HEK293 (cell line): ENCODE measurements around the gene COPS4.

Experiments used
- CTCF ChIA-PET: fragments of 350-600 bp; formaldehyde crosslinking; extraction: SDS; loops from one replicate; lab custom pipeline; 2021; ENCODE audit warnings: antibody characterized with exemption; lab: Yijun Ruan, JAX
- POLR2A ChIA-PET: fragments of 300-600 bp; formaldehyde crosslinking; extraction: SDS; loops from one replicate; lab custom pipeline; 2020; ENCODE audit warnings: antibody characterized with exemption, inconsistent platforms; lab: Yijun Ruan, JAX
- H3K27ac ChIP-seq: fragments of 200-500 bp; sonication (Bioruptor generic); 2 replicates; pipeline ENCODE4 v1.5.1; 2014; ENCODE audit warnings: low read depth, low read length, control low read depth, inconsistent platforms; ENCODE audit errors: extremely low read depth
- H3K36me3 ChIP-seq, 2 experiments: fragments of 200-500 bp in 1 of 2; sonication (Bioruptor generic) in 1 of 2; 1 replicate in 1 of 2; 2 replicates in 1 of 2; pipeline ENCODE4 v1.5.1; 2014 to 2017; ENCODE audit warnings: inconsistent platforms in 2 of 2, low read length in 2 of 2; ENCODE audit not compliant: control insufficient read depth in 2 of 2, insufficient read depth in 1 of 2
- H3K4me1 ChIP-seq: fragments of 200-500 bp; sonication (Bioruptor generic); 2 replicates; pipeline ENCODE4 v1.5.1; 2014; ENCODE audit warnings: mild to moderate bottlenecking, low read length, inconsistent platforms; ENCODE audit not compliant: control insufficient read depth, insufficient read depth
- H3K4me3 ChIP-seq: 2 replicates; pipeline ENCODE4 v1.5.1; 2011; ENCODE audit warnings: low read depth, mild to moderate bottlenecking, control low read depth, low read length, moderate library complexity
- H3K9me3 ChIP-seq: fragments of 200-500 bp; sonication (Bioruptor generic); 2 replicates; pipeline ENCODE4 v1.5.1; 2014; ENCODE audit warnings: low read depth, low read length, inconsistent platforms; ENCODE audit not compliant: control insufficient read depth, insufficient read depth
- BCL11B ChIP-seq: fragments of 450-650 bp; formaldehyde crosslinking; IDR thresholded peaks from 2 replicates; pipeline ENCODE4 v1.5.1; 2016; ENCODE audit warnings: low read depth, missing biosample characterization, missing genetic modification characterization
- GFI1B ChIP-seq: fragments of 450-650 bp; formaldehyde crosslinking; IDR thresholded peaks from 2 replicates; pipeline ENCODE4 v1.5.1; 2016; ENCODE audit warnings: missing biosample characterization, missing genetic modification characterization
- HOXC10 ChIP-seq: sonication (generic); formaldehyde crosslinking; IDR thresholded peaks from 2 replicates; pipeline ENCODE4 v1.8.1; 2023; ENCODE audit warnings: mild to moderate bottlenecking, missing genetic modification reagents
- MZF1 ChIP-seq: fragments of 450-650 bp; formaldehyde crosslinking; IDR thresholded peaks from 2 replicates; pipeline ENCODE4 v1.5.1; 2017; ENCODE audit warnings: missing biosample characterization, missing genetic modification characterization, borderline replicate concordance
- PBX3 ChIP-seq: sonication (generic); formaldehyde crosslinking; IDR thresholded peaks from 2 replicates; pipeline ENCODE4 v1.8.1; 2022; ENCODE audit warnings: mild to moderate bottlenecking, moderate library complexity, missing genetic modification reagents
- PRDM6 ChIP-seq: fragments of 450-650 bp; formaldehyde crosslinking; IDR thresholded peaks from 2 replicates; pipeline ENCODE4 v1.5.1; 2017; ENCODE audit warnings: missing biosample characterization, missing genetic modification characterization
- SETDB1 ChIP-seq: IDR thresholded peaks from one replicate; pipeline ENCODE4 v1.6.1; 2017; ENCODE audit warnings: mild to moderate bottlenecking, low read length, moderate library complexity, mixed read lengths; ENCODE audit not compliant: insufficient read length
- SP3 ChIP-seq: fragments of 450-650 bp; formaldehyde crosslinking; IDR thresholded peaks from 2 replicates; pipeline ENCODE4 v1.5.1; 2016; ENCODE audit warnings: missing biosample characterization, missing genetic modification characterization
- ZBTB17 ChIP-seq: fragments of 450-650 bp; formaldehyde crosslinking; IDR thresholded peaks from 2 replicates; pipeline ENCODE4 v1.5.1; 2016; ENCODE audit warnings: missing biosample characterization, missing genetic modification characterization
- ZBTB20 ChIP-seq: fragments of 450-650 bp; formaldehyde crosslinking; IDR thresholded peaks from 2 replicates; pipeline ENCODE4 v1.5.1; 2016; ENCODE audit warnings: missing biosample characterization, missing genetic modification characterization
- ZFP3 ChIP-seq: fragments of 450-650 bp; formaldehyde crosslinking; IDR thresholded peaks from 2 replicates; pipeline ENCODE4 v1.5.1; 2016; ENCODE audit warnings: low read depth, missing biosample characterization, missing genetic modification characterization
- ZNF114 ChIP-seq: fragments of 450-650 bp; formaldehyde crosslinking; IDR thresholded peaks from 2 replicates; pipeline ENCODE4 v1.5.0; 2017; ENCODE audit warnings: missing biosample characterization, missing genetic modification characterization
- ZNF18 ChIP-seq: fragments of 450-650 bp; formaldehyde crosslinking; IDR thresholded peaks from 2 replicates; pipeline ENCODE4 v1.5.1; 2016; ENCODE audit warnings: missing biosample characterization, missing genetic modification characterization
- ZNF19 ChIP-seq: fragments of 450-650 bp; formaldehyde crosslinking; IDR thresholded peaks from 2 replicates; pipeline ENCODE4; 2016; ENCODE audit warnings: missing biosample characterization, missing genetic modification characterization, low read depth
- ZNF202 ChIP-seq: fragments of 450-650 bp; formaldehyde crosslinking; IDR thresholded peaks from 2 replicates; pipeline ENCODE4 v1.5.1; 2016; ENCODE audit warnings: missing biosample characterization, missing genetic modification characterization, borderline replicate concordance
- ZNF23 ChIP-seq: fragments of 450-650 bp; formaldehyde crosslinking; IDR thresholded peaks from 2 replicates; pipeline ENCODE4 v1.5.1; 2016; ENCODE audit warnings: missing biosample characterization, missing genetic modification characterization, borderline replicate concordance
- ZNF335 ChIP-seq: fragments of 450-650 bp; formaldehyde crosslinking; conservative IDR thresholded peaks from 2 replicates; pipeline ENCODE4 v1.5.1; 2016; ENCODE audit warnings: missing biosample characterization, missing genetic modification characterization
- ZNF404 ChIP-seq: fragments of 450-650 bp; formaldehyde crosslinking; IDR thresholded peaks from 2 replicates; pipeline ENCODE4 v1.5.1; 2017; ENCODE audit warnings: missing biosample characterization, missing genetic modification characterization
- ZNF510 ChIP-seq: fragments of 450-650 bp; formaldehyde crosslinking; IDR thresholded peaks from 2 replicates; pipeline ENCODE4 v1.5.1; 2018; ENCODE audit warnings: mild to moderate bottlenecking, missing genetic modification characterization, missing biosample characterization; ENCODE audit not compliant: insufficient replicate concordance
- ZNF530 ChIP-seq: fragments of 450-650 bp; formaldehyde crosslinking; IDR thresholded peaks from 2 replicates; pipeline ENCODE4 v1.5.1; 2016; ENCODE audit warnings: low read depth, missing biosample characterization, missing genetic modification characterization
- ZNF555 ChIP-seq: fragments of 450-650 bp; formaldehyde crosslinking; conservative IDR thresholded peaks from 2 replicates; pipeline ENCODE4 v1.5.1; 2017; ENCODE audit warnings: missing biosample characterization, mild to moderate bottlenecking, missing genetic modification characterization, inconsistent platforms
- ZNF623 ChIP-seq: fragments of 450-650 bp; formaldehyde crosslinking; IDR thresholded peaks from 2 replicates; pipeline ENCODE4 v1.5.1; 2016; ENCODE audit warnings: missing biosample characterization, missing genetic modification characterization
- ZNF654 ChIP-seq: fragments of 450-650 bp; formaldehyde crosslinking; IDR thresholded peaks from 2 replicates; pipeline ENCODE4 v1.5.1; 2016; ENCODE audit warnings: low read depth, missing biosample characterization, missing genetic modification characterization
- ZNF658 ChIP-seq: fragments of 450-650 bp; formaldehyde crosslinking; IDR thresholded peaks from 2 replicates; pipeline ENCODE4; 2016; ENCODE audit warnings: missing biosample characterization, missing genetic modification characterization
- ZNF701 ChIP-seq: fragments of 450-650 bp; formaldehyde crosslinking; IDR thresholded peaks from 2 replicates; pipeline ENCODE4 v1.5.1; 2016; ENCODE audit warnings: missing biosample characterization, missing genetic modification characterization
- ZNF843 ChIP-seq: fragments of 450-650 bp; formaldehyde crosslinking; IDR thresholded peaks from 2 replicates; pipeline ENCODE4 v1.5.1; 2016; ENCODE audit warnings: missing biosample characterization, missing genetic modification characterization
- TF ChIP-seq, protein P1 (sequence below): fragments of 450-650 bp; formaldehyde crosslinking; IDR thresholded peaks from 2 replicates; pipeline ENCODE4 v1.5.1; 2016; ENCODE audit warnings: missing biosample characterization, missing genetic modification characterization

The COPS4 gene

DNA sequence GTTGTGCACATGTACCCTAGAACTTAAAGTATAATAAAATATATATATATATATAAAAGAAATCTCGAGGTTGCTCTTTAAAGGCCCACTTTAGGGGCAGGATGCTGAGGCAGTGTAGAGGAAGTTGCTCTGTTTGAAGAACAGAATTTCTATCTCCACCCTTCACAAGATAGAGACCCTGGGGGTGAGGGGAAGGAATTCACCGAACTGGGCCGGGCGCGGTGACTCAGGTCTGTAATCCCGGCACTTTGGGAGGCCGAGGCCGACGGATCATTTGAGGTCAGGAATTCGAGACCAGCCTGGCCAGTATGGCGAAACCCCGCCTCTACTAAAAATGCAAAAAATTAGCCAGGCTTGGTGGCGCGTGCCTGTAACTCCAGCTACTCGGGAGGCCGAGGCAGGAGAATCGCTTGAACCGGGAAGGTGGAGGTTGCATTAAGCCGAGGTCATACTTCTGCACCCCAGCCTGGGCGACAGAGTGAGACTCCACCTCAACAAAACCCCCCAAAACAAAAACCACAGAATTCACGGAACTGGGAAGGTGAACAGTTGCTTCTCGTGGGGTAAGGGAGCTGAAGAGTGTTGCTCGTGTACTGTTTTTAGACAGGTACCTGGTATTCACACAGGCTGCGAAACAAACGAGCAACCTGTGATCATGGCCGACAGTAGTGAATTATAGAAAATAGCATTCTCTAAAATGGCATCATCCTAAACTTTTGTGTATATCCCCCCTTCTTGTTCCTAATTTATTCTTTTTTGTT lies 73.3 kb downstream of the COPS4 start:
- ChIA-PET CTCF (no interaction called here), POLR2A (no interaction called here)
- TF ChIP-seq SP3 (tag by site-specific recombination): no peak
- no peak for TF ChIP-seq ZNF23 (tag by site-specific recombination)
- no peak for TF ChIP-seq ZNF114 (tag by site-specific recombination)
- TF ChIP-seq ZNF658 (tag by site-specific recombination): no peak
- TF ChIP-seq ZBTB17: no peak
- TF ChIP-seq ZNF843 (tag by site-specific recombination): no peak
- TF ChIP-seq PBX3 (CRISPR knock-in tag): no peak
- no peak for TF ChIP-seq ZFP3 (tag by site-specific recombination)
- no peak for TF ChIP-seq ZNF510 (tag by site-specific recombination)
- TF ChIP-seq ZNF530 (tag by site-specific recombination): no peak
- no peak for TF ChIP-seq BCL11B (tag by site-specific recombination)
- TF ChIP-seq HOXC10 (CRISPR knock-in tag): no peak
- no peak for TF ChIP-seq GFI1B
- TF ChIP-seq SETDB1: no peak
- TF ChIP-seq ZNF18 (tag by site-specific recombination): no peak
- TF ChIP-seq PRDM6 (tag by site-specific recombination): no peak
- no peak for TF ChIP-seq MZF1 (tag by site-specific recombination)
- no peak for TF ChIP-seq ZNF701 (tag by site-specific recombination)
- Histone ChIP-seq H3K4me1 (no peaks in the 10 kb centered on the region), H3K36me3 (no peaks in the 10 kb centered on the region), H3K4me3 (no peak overlapping the region), H3K9me3 (no peaks in the 10 kb centered on the region), H3K27ac (no peak overlapping the region)

- H3K9me3 ChIP-seq: no peaks in the 10 kb centered on the region
- ChIA-PET POLR2A (no interaction called here), CTCF (interaction anchor here (0.6 to 1.5 kb wide), 11 partner anchors 9 to 330 kb away, joined by 3 to 7 read pairs (median 4); partner anchors contain the start of gene COQ2)
- H3K4me3 ChIP-seq: peak overlapping the region; percentile 41
- peak overlapping the region; percentile 66 for H3K27ac ChIP-seq
- no peaks in the 10 kb centered on the region for H3K36me3 ChIP-seq
- no peaks in the 10 kb centered on the region for H3K4me1 ChIP-seq
- TF ChIP-seq ZNF19 (tag by site-specific recombination) (no peak), ZNF623 (tag by site-specific recombination) (no peak), PBX3 (CRISPR knock-in tag) (no peak), ZNF202 (tag by site-specific recombination) (no peak), ZNF335 (peak; percentile 67; the same call in 1 of the 2 replicates), ZBTB20 (peak; percentile 14; the same call in 1 of the 2 replicates), ZNF404 (tag by site-specific recombination) (no peak), ZNF555 (tag by site-specific recombination) (no peak), ZNF654 (tag by site-specific recombination) (no peak)
- TF ChIP-seq, protein P1, sequence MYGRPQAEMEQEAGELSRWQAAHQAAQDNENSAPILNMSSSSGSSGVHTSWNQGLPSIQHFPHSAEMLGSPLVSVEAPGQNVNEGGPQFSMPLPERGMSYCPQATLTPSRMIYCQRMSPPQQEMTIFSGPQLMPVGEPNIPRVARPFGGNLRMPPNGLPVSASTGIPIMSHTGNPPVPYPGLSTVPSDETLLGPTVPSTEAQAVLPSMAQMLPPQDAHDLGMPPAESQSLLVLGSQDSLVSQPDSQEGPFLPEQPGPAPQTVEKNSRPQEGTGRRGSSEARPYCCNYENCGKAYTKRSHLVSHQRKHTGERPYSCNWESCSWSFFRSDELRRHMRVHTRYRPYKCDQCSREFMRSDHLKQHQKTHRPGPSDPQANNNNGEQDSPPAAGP: no peak
These were observed 74.7 kb downstream of the COPS4 start for GRCh38 chr4:83109480-83110222.
